ENCODE data around the gene SNX32. TPM values are rescaled to one million over a fixed set of nuclear protein-coding genes. Genes with fewer than 3 reads are reported as not detected.

Gene SNX32
- total RNA-seq, 1 experiment from 2014 or later: not detected

- POLR2A ChIA-PET: no interaction called here
- intact Hi-C loops (cut with micrococcal nuclease): no loop called here
- RAD21 ChIA-PET (ENCODE audit: low non-redundant PET in 1 of 2, low total read pairs in 2 of 2, uncharacterized antibody in 2 of 2, unreplicated experiment in 2 of 2): interaction anchor here in 1 of 2 experiments (0.8 kb wide), 1 partner anchor 58 kb away, joined by 3 read pairs; no protein-coding TSS in a partner anchor
- Histone ChIP-seq H3K9me2 (ENCODE audit: insufficient read depth) (no peaks in the 10 kb centered on the region), H4K20me1 (ENCODE audit: insufficient read depth) (no peaks in the 10 kb centered on the region), H3K4me1 (ENCODE audit: control insufficient read depth in 1 of 2, insufficient read depth in 2 of 2, low read length in 2 of 2) (no peaks in the 10 kb centered on the region), H3K36me3 (ENCODE audit: control insufficient read depth in 1 of 2, insufficient read depth in 2 of 2, low read length in 2 of 2) (no peaks in the 10 kb centered on the region), H3K4me2 (ENCODE audit: low read length) (no peak overlapping the region), H3K9me3 (ENCODE audit: control insufficient read depth in 1 of 2, insufficient read depth in 1 of 2, low read depth in 1 of 2, low read length in 2 of 2) (no peaks in the 10 kb centered on the region), H3K27ac (ENCODE audit: low read depth, low read length) (no peak overlapping the region), H3K79me2 (ENCODE audit: insufficient read depth, low read length) (no peaks in the 10 kb centered on the region), H3K4me3 (replicated peaks in 1 of 2; ENCODE audit: low read depth in 1 of 2, low read length in 2 of 2) (no peak overlapping the region), H3K27me3 (ENCODE audit: insufficient read depth, low read length) (peaks cover 17% of the 10 kb centered on the region), H2AFZ (ENCODE audit: low read depth, low read length, poor library complexity, severe bottlenecking) (no peak overlapping the region), H3K9ac (ENCODE audit: low read length) (no peak overlapping the region)
- ATAC-seq (no peak), DNase-seq (ENCODE audit: low read depth, low spot score) (no peak)
- CTCF ChIA-PET: interaction anchor here (1.7 to 2.6 kb wide), 2 partner anchors 9 to 47 kb away, joined by 4 to 7 read pairs; no protein-coding TSS in a partner anchor
- BruUV-seq (replicated peaks): no TSS peak
- TF ChIP-seq RAD21 (IDR thresholded peaks at IDR 0.05; ENCODE audit: low read depth) (no peak), ZFX (IDR thresholded peaks at IDR 0.05) (no peak), ELF1 (IDR thresholded peaks at IDR 0.05; ENCODE audit: borderline replicate concordance, low read depth) (no peak), ZNF274 (IDR thresholded peaks at IDR 0.05; ENCODE audit: low read depth, low read length) (no peak), EZH2phosphoT487 (IDR thresholded peaks at IDR 0.05; ENCODE audit: borderline replicate concordance) (no peak), JUND (IDR thresholded peaks at IDR 0.05) (no peak), MAX (IDR thresholded peaks at IDR 0.05) (no peak), CEBPB (IDR thresholded peaks at IDR 0.05; ENCODE audit: low read depth) (no peak), FOSL1 (IDR thresholded peaks at IDR 0.05; ENCODE audit: low read depth) (no peak), POLR2A (IDR thresholded peaks at IDR 0.05; ENCODE audit: borderline replicate concordance, extremely low read depth, insufficient read depth, insufficient read length) (no peak)
- TF ChIP-seq, protein P1, sequence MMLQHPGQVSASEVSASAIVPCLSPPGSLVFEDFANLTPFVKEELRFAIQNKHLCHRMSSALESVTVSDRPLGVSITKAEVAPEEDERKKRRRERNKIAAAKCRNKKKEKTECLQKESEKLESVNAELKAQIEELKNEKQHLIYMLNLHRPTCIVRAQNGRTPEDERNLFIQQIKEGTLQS (IDR thresholded peaks at IDR 0.05): no peak
- TF ChIP-seq, protein P2, sequence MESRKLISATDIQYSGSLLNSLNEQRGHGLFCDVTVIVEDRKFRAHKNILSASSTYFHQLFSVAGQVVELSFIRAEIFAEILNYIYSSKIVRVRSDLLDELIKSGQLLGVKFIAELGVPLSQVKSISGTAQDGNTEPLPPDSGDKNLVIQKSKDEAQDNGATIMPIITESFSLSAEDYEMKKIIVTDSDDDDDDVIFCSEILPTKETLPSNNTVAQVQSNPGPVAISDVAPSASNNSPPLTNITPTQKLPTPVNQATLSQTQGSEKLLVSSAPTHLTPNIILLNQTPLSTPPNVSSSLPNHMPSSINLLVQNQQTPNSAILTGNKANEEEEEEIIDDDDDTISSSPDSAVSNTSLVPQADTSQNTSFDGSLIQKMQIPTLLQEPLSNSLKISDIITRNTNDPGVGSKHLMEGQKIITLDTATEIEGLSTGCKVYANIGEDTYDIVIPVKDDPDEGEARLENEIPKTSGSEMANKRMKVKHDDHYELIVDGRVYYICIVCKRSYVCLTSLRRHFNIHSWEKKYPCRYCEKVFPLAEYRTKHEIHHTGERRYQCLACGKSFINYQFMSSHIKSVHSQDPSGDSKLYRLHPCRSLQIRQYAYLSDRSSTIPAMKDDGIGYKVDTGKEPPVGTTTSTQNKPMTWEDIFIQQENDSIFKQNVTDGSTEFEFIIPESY (IDR thresholded peaks at IDR 0.05; ENCODE audit: extremely low read depth, insufficient replicate concordance, low read length): no peak
Measured at GRCh38 chr11:65826984-65827735, 6.6 kb upstream of the SNX32 start.

All from HCT116 (cell line).